ENCODE measurements around the gene IFI16. TPM values are rescaled to one million over a fixed set of nuclear protein-coding genes. Genes with fewer than 3 reads are reported as not detected.
A peak's percentile ranks its signal among the peaks of the same experiment; 100 is the strongest.
"Not testable (repeated sequence)": the region's sequence is repeated elsewhere in the genome, so short reads cannot be mapped to it uniquely, and the experiment has no call there.

Gene IFI16
- polyA plus RNA-seq, 1 experiment, result 81.8 TPM

DNA sequence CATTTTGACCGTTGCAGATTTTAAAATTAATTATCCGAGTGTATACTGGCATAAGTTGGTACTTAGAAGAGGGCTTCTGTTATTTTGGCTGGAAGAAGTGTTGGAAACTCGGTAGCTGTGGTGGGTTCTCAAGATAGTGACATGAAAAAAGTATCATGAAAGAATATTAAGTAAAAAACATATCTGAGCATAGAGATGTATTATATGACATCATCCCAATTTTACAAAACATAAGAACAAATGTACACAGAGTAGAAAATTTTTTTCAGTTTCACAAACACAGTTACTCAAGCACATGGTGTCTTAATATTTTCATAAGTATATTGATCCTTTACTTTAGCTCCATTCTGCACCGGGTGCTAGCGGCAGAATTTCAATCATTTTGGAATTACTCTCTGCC is 684 bp downstream of the IFI16 start:
- TF ChIP-seq, protein P1, sequence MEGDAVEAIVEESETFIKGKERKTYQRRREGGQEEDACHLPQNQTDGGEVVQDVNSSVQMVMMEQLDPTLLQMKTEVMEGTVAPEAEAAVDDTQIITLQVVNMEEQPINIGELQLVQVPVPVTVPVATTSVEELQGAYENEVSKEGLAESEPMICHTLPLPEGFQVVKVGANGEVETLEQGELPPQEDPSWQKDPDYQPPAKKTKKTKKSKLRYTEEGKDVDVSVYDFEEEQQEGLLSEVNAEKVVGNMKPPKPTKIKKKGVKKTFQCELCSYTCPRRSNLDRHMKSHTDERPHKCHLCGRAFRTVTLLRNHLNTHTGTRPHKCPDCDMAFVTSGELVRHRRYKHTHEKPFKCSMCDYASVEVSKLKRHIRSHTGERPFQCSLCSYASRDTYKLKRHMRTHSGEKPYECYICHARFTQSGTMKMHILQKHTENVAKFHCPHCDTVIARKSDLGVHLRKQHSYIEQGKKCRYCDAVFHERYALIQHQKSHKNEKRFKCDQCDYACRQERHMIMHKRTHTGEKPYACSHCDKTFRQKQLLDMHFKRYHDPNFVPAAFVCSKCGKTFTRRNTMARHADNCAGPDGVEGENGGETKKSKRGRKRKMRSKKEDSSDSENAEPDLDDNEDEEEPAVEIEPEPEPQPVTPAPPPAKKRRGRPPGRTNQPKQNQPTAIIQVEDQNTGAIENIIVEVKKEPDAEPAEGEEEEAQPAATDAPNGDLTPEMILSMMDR (IDR thresholded peaks at IDR 0.05; ENCODE audit: insufficient read depth, low read depth, low read length), result no peak
- no peak for DNase-seq (ENCODE audit: low read depth)
- Histone ChIP-seq H3K36me3 (ENCODE audit: control insufficient read depth, insufficient read depth, low read length) (peaks cover 2% of the 10 kb centered on the region; the same call in 1 of the 2 replicates), H3K4me3 (ENCODE audit: low read depth, low read length) (peak overlapping the region; percentile 48), H3K27me3 (ENCODE audit: control insufficient read depth, insufficient read depth, low read length) (no peaks in the 10 kb centered on the region)
- ChIA-PET CTCF (interaction anchor here (0.6 to 1.5 kb wide), 2 partner anchors 61 to 62 kb away, joined by 3 read pairs; no protein-coding TSS in a partner anchor), POLR2A (interaction anchor here (0.6 to 0.7 kb wide), 3 partner anchors 10 to 1921 kb away, joined by 3 to 4 read pairs (median 4); no protein-coding TSS in a partner anchor)

GRCh38 chr1:159011001-159011400 is 1.3 kb downstream of the IFI16 start:
- peak overlapping the region; percentile 48 for H3K4me3 ChIP-seq (ENCODE audit: low read depth, low read length)
- H3K27me3 ChIP-seq (ENCODE audit: control insufficient read depth, insufficient read depth, low read length); DNase-seq (ENCODE audit: low read depth); H3K36me3 ChIP-seq (ENCODE audit: control insufficient read depth, insufficient read depth, low read length); CTCF ChIA-PET: not testable (repeated sequence)
- POLR2A ChIA-PET, result interaction anchor here (0.6 kb wide), 1 partner anchor 78 kb away, joined by 4 read pairs; no protein-coding TSS in a partner anchor

- Histone ChIP-seq H3K4me3 (ENCODE audit: low read depth, low read length) (peak overlapping the region; percentile 48), H3K27me3 (ENCODE audit: control insufficient read depth, insufficient read depth, low read length) (no peaks in the 10 kb centered on the region), H3K36me3 (ENCODE audit: control insufficient read depth, insufficient read depth, low read length) (peaks cover 9% of the 10 kb centered on the region)
- CTCF ChIA-PET, result no interaction called here
- no peak for DNase-seq (ENCODE audit: low read depth)
- TF ChIP-seq, protein P1 (IDR thresholded peaks at IDR 0.05; ENCODE audit: insufficient read depth, low read depth, low read length), result no peak
- POLR2A ChIA-PET, result no interaction called here
Observed at GRCh38 chr1:159011751-159012150, 2.0 kb downstream of the IFI16 start.

- ChIA-PET POLR2A (no interaction called here), CTCF (interaction anchor here (0.7 kb wide), 1 partner anchor 995 kb away, joined by 3 read pairs; no protein-coding TSS in a partner anchor)
- H3K4me3 ChIP-seq (ENCODE audit: low read depth, low read length), result peak overlapping the region; percentile 48
- TF ChIP-seq, protein P1 (IDR thresholded peaks at IDR 0.05; ENCODE audit: insufficient read depth, low read depth, low read length), result no peak
- peaks cover 11% of the 10 kb centered on the region for H3K36me3 ChIP-seq (ENCODE audit: control insufficient read depth, insufficient read depth, low read length)
- DNase-seq (ENCODE audit: low read depth), result no peak
- no peaks in the 10 kb centered on the region for H3K27me3 ChIP-seq (ENCODE audit: control insufficient read depth, insufficient read depth, low read length)
Observed at GRCh38 chr1:159012495-159012894, 2.8 kb downstream of the IFI16 start.

DNA sequence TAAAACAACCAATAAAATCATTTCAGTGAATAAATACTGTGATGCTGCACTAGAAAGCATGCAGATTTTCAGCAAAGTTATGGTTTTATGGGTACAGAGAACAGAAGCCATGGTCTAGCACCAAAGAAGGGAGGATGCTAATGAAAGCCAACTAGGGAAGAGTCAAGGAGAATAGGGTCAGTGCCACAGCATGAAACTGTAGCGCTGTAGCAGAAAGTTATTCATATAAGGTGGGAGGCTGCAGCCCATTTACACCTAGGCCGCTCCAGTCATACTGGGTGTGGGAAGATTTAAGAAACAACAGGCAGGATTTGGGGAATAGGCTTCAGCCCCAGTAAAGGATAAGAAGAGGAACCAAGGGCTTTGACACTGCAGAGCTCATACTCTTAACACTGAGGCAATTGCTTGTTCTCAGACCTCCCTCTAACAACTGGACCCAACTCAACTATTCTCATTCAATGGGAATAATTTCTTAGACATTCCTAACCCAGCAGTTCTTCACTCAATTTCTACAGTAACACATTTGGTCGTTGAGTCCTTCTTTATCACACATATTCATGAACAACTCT is 4.4 kb downstream of the IFI16 start:
- H3K27me3 ChIP-seq (ENCODE audit: control insufficient read depth, insufficient read depth, low read length), result no peaks in the 10 kb centered on the region
- TF ChIP-seq, protein P1 (IDR thresholded peaks at IDR 0.05; ENCODE audit: insufficient read depth, low read depth, low read length), result no peak
- no peak overlapping the region for H3K4me3 ChIP-seq (ENCODE audit: low read depth, low read length)
- no peak for DNase-seq (ENCODE audit: low read depth)
- peaks cover 11% of the 10 kb centered on the region for H3K36me3 ChIP-seq (ENCODE audit: control insufficient read depth, insufficient read depth, low read length)
- POLR2A ChIA-PET, result no interaction called here
- CTCF ChIA-PET, result no interaction called here

- ChIA-PET CTCF (no interaction called here), POLR2A (no interaction called here)
- DNase-seq (ENCODE audit: low read depth), result no peak
- peaks cover 11% of the 10 kb centered on the region for H3K36me3 ChIP-seq (ENCODE audit: control insufficient read depth, insufficient read depth, low read length)
- H3K4me3 ChIP-seq (ENCODE audit: low read depth, low read length), result no peak overlapping the region
- TF ChIP-seq, protein P1 (IDR thresholded peaks at IDR 0.05; ENCODE audit: insufficient read depth, low read depth, low read length), result no peak
- H3K27me3 ChIP-seq (ENCODE audit: control insufficient read depth, insufficient read depth, low read length), result no peaks in the 10 kb centered on the region
Observed at GRCh38 chr1:159014851-159015250, 5.1 kb downstream of the IFI16 start.

Measured in BJ (cell line).